HG03571 (cell line): Measurements from ENCODE around the gene FAM72A.
"Not testable (repeated sequence)": the region's sequence is repeated elsewhere in the genome, so short reads cannot be mapped to it uniquely, and the experiment has no call there.

Source experiments
- ATAC-seq: cut with Tn5 transposase; IDR thresholded peaks from one replicate; pipeline ENCODE4 v1.9.1; 2021; ENCODE audit not compliant: unreplicated experiment

The FAM72A gene

GRCh38 chr1:206173110-206173719 lies 29.4 kb downstream of the FAM72A start:
- not testable (repeated sequence) for ATAC-seq

- not testable (repeated sequence) for ATAC-seq
Measured at GRCh38 chr1:206169794-206170193, 32.8 kb downstream of the FAM72A start.

- ATAC-seq: not testable (repeated sequence)
Measured at GRCh38 chr1:206167350-206168029, 35.1 kb downstream of the FAM72A start.

- no peak for ATAC-seq
Measured at GRCh38 chr1:206145771-206146290, 56.8 kb downstream of the FAM72A start.

GRCh38 chr1:206144605-206145004 lies 58.0 kb downstream of the FAM72A start:
- ATAC-seq: no peak

GRCh38 chr1:206143537-206144172 lies 59.0 kb downstream of the FAM72A start:
- no peak for ATAC-seq

- no peak for ATAC-seq
Measured at GRCh38 chr1:206142770-206143169, 59.9 kb downstream of the FAM72A start.

GRCh38 chr1:206142011-206142410 lies 60.6 kb downstream of the FAM72A start:
- ATAC-seq: no peak

GRCh38 chr1:206136241-206136640 lies 66.4 kb downstream of the FAM72A start:
- no peak for ATAC-seq
